DND-41 (cell line): ENCODE results near the gene S100A1.

Experiments
- ATAC-seq: fragments of 200-7000 bp; cut with Tn5 transposase; 3 replicates; pipeline ENCODE4 v1.9.1; 2021; ENCODE audit warnings: low read depth; ENCODE audit not compliant: insufficient read depth
- DNase-seq: peaks from one replicate; pipeline ENCODE4 v3.0.0-alpha.2; 2020
- H2AFZ ChIP-seq: 2 replicates; pipeline ENCODE4 v1.6.0; 2012; ENCODE audit warnings: low read depth, low read length
- H3K27ac ChIP-seq: 2 replicates; pipeline ENCODE4 v1.5.1; 2012; ENCODE audit warnings: low read length, inconsistent platforms
- H3K27me3 ChIP-seq: fragments of 200-600 bp; sonication (generic); 2 replicates; pipeline ENCODE4 v1.6.0; 2012; ENCODE audit warnings: low read length, mild to moderate bottlenecking, inconsistent platforms; ENCODE audit not compliant: insufficient read depth, poor library complexity
- H3K36me3 ChIP-seq: 2 replicates; pipeline ENCODE4 v1.5.1; 2012; ENCODE audit warnings: low read length, inconsistent platforms; ENCODE audit not compliant: insufficient read depth
- H3K4me1 ChIP-seq: 2 replicates; pipeline ENCODE4 v1.5.1; 2012; ENCODE audit warnings: mild to moderate bottlenecking, low read length; ENCODE audit not compliant: insufficient read depth
- H3K4me2 ChIP-seq: 2 replicates; pipeline ENCODE4 v1.6.0; 2012; ENCODE audit warnings: mild to moderate bottlenecking, moderate library complexity, low read length, inconsistent platforms; ENCODE audit not compliant: insufficient read depth
- H3K4me3 ChIP-seq, 2 experiments: fragments of 200-600 bp in 1 of 2; shearing (Covaris generic) in 1 of 2; 2 replicates each; pipeline ENCODE4 v1.5.1; 2012 to 2016; ENCODE audit warnings: inconsistent platforms in 2 of 2, low read length in 2 of 2, mild to moderate bottlenecking in 2 of 2, low read depth in 1 of 2, moderate library complexity in 1 of 2
- H3K79me2 ChIP-seq: 2 replicates; pipeline ENCODE4 v1.6.0; 2012; ENCODE audit warnings: low read length, inconsistent platforms; ENCODE audit not compliant: insufficient read depth
- H3K9ac ChIP-seq: 2 replicates; pipeline ENCODE4 v1.6.0; 2012; ENCODE audit warnings: low read depth, mild to moderate bottlenecking, inconsistent platforms, low read length, moderate library complexity
- H3K9me3 ChIP-seq: 2 replicates; pipeline ENCODE4 v1.5.1; 2012; ENCODE audit warnings: low read length, moderate library complexity, mild to moderate bottlenecking, inconsistent platforms; ENCODE audit not compliant: insufficient read depth, severe bottlenecking
- H4K20me1 ChIP-seq: 2 replicates; pipeline ENCODE4 v1.6.0; 2012; ENCODE audit warnings: low read length; ENCODE audit not compliant: insufficient read depth
- CTCF ChIP-seq: IDR thresholded peaks from 2 replicates; pipeline ENCODE4 v1.5.1; 2012; ENCODE audit warnings: borderline replicate concordance, low read length, moderate library complexity, mild to moderate bottlenecking; ENCODE audit not compliant: poor library complexity, severe bottlenecking; ENCODE audit errors: extremely low read depth
- EZH2 ChIP-seq: IDR thresholded peaks from 3 replicates; pipeline ENCODE4 v1.6.1; 2012; ENCODE audit warnings: borderline replicate concordance, low read depth, mild to moderate bottlenecking, moderate library complexity, low read length, inconsistent platforms; ENCODE audit not compliant: severe bottlenecking

S100A1 gene

GRCh38 chr1:153608742-153609584 is 19.3 kb upstream of the S100A1 start:
- no peak overlapping the region for H2AFZ ChIP-seq
- ATAC-seq (no peak), DNase-seq (no peak)
- H3K9ac ChIP-seq: no peak overlapping the region
- no peaks in the 10 kb centered on the region for H4K20me1 ChIP-seq
- H3K9me3 ChIP-seq: no peaks in the 10 kb centered on the region
- H3K4me1 ChIP-seq: no peaks in the 10 kb centered on the region
- no peak overlapping the region for H3K27ac ChIP-seq
- H3K36me3 ChIP-seq: no peaks in the 10 kb centered on the region
- H3K79me2 ChIP-seq: no peaks in the 10 kb centered on the region
- TF ChIP-seq CTCF (no peak), EZH2 (no peak)
- H3K27me3 ChIP-seq: no peaks in the 10 kb centered on the region
- H3K4me3 ChIP-seq: no peak overlapping the region
- no peak overlapping the region for H3K4me2 ChIP-seq

- no peak overlapping the region for H3K9ac ChIP-seq
- H3K79me2 ChIP-seq: no peaks in the 10 kb centered on the region
- no peak overlapping the region for H3K27ac ChIP-seq
These were observed 18.7 kb upstream of the S100A1 start for GRCh38 chr1:153609585-153609907.

GRCh38 chr1:153610334-153610733 is 17.9 kb upstream of the S100A1 start:
- no peak overlapping the region for H2AFZ ChIP-seq
- H3K9me3 ChIP-seq: no peaks in the 10 kb centered on the region
- no peaks in the 10 kb centered on the region for H3K36me3 ChIP-seq
- no peaks in the 10 kb centered on the region for H3K4me1 ChIP-seq
- no peak overlapping the region for H3K4me3 ChIP-seq
- no peaks in the 10 kb centered on the region for H3K27me3 ChIP-seq
- no peak for TF ChIP-seq CTCF
- TF ChIP-seq EZH2: no peak
- no peak for ATAC-seq
- no peak overlapping the region for H3K4me2 ChIP-seq
- no peak for DNase-seq
- H3K79me2 ChIP-seq: no peaks in the 10 kb centered on the region
- H3K9ac ChIP-seq: no peak overlapping the region
- no peak overlapping the region for H3K27ac ChIP-seq
- H4K20me1 ChIP-seq: no peaks in the 10 kb centered on the region

More at GRCh38 chr1:153609585-153609907, 18.7 kb upstream of the S100A1 start:
- Histone ChIP-seq H3K36me3 (no peaks in the 10 kb centered on the region), H4K20me1 (no peaks in the 10 kb centered on the region), H2AFZ (no peak overlapping the region), H3K27me3 (no peaks in the 10 kb centered on the region), H3K4me2 (no peak overlapping the region), H3K4me3 (no peak overlapping the region), H3K4me1 (no peaks in the 10 kb centered on the region), H3K9me3 (no peaks in the 10 kb centered on the region)
- ATAC-seq (no peak), DNase-seq (no peak)
- TF ChIP-seq EZH2 (no peak), CTCF (no peak)
